Mesodermal cell (in vitro differentiated cells): ENCODE results near the gene CACFD1. TPM values are rescaled to one million over a fixed set of nuclear protein-coding genes. Genes with fewer than 3 reads are reported as not detected.
A peak's percentile ranks its signal among the peaks of the same experiment; 100 is the strongest.

Source experiments
- H3K27ac ChIP-seq: 2 replicates; pipeline ENCODE4 v1.7.0; 2013; ENCODE audit warnings: mild to moderate bottlenecking, low read depth, low read length, moderate library complexity; ENCODE audit not compliant: severe bottlenecking
- H3K36me3 ChIP-seq: 2 replicates; pipeline ENCODE4 v1.7.1; 2013; ENCODE audit warnings: mild to moderate bottlenecking, low read length, moderate library complexity; ENCODE audit not compliant: control insufficient read depth, insufficient read depth
- H3K4me1 ChIP-seq: one replicate; pipeline ENCODE4 v1.7.1; 2013; ENCODE audit warnings: mild to moderate bottlenecking, low read length; ENCODE audit not compliant: insufficient read depth, control insufficient read depth, poor library complexity, severe bottlenecking
- H3K4me3 ChIP-seq: 2 replicates; pipeline ENCODE4 v1.7.0; 2013; ENCODE audit warnings: low read length, control low read depth, mild to moderate bottlenecking; ENCODE audit not compliant: insufficient read depth, poor library complexity, severe bottlenecking; ENCODE audit errors: extremely low read depth
- H3K9me3 ChIP-seq: 2 replicates; pipeline ENCODE4 v1.7.1; 2013; ENCODE audit warnings: mild to moderate bottlenecking, low read length, moderate library complexity; ENCODE audit not compliant: control insufficient read depth
- WGBS, 2 experiments: methylation state at CpG; one replicate each; pipeline ENCODE4 v1.1.5; 2013; ENCODE audit warnings: missing lambda C conversion rate in 2 of 2; ENCODE audit not compliant: insufficient coverage in 2 of 2; 5-methylcytosine and 5-hydroxymethylcytosine counted together
- polyA plus RNA-seq, 2 experiments: library from polyadenylated mRNA; stranded (reverse); fragments of 50-300 nt; gene quantifications; one replicate each; pipeline ENCODE4 v1.2.3, GENCODE V29; 2013

The CACFD1 gene
- 14.7 TPM for polyA plus RNA-seq (2013, experiment 1 of 2)
- 12.6 TPM for polyA plus RNA-seq (2013, experiment 2 of 2)

DNA sequence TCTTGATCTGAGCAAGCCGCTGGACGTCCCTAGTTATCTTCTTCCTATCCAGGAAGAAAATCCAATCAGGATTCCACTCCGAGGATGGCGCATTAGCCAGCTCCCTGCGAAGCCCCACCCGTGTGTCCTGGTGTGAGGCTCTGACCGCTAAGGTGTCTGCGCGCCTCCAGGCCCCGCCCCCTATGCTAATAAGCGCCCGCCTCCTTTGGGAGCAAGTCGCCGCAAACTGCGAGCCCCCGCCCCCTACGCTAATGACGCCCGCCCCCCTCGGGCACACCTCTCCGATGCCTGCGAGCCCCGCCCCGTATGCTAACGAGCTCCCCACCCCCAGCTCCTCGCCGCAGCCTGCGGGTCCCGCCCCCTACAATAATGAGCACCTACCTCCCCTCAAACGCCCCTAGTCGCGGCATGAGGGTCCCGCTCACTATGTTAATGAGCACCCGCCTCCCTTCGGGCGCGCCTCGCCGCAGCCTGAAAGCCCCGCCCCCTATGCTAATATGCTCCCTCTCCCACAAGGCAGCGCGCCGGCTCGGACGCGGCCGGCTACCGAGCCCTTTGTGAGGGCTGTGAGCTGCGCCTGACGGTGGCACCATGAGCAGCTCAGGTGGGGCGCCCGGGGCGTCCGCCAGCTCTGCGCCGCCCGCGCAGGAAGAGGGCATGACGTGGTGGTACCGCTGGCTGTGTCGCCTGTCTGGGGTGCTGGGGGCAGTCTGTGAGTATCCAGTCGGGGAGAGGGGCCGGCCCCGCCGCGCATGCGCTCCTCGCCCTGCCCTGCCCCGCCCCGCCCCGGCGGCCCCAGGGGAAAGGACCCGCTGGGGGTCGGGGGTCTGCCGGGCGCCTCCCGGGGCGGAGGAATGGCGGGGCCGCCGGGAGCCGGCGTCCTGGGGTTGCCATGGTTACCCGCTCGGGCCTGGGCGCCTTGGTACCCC, at the start of gene CACFD1:
TSS of gene CACFD1 (plus strand) at position 503 of the 929 bp plus-strand sequence. CDS start at position 592, 89 bp downstream.
- H3K9me3 ChIP-seq = no peaks in the 10 kb centered on the region
- H3K27ac ChIP-seq = peak within 1 kb of the TSS; percentile 94
- peaks cover 4% of the 10 kb centered on the region for H3K4me1 ChIP-seq
- 0% methylated on average over 40 to 55 of the region's 86 CpGs for WGBS, 2 experiments
- H3K36me3 ChIP-seq = no peaks in the 10 kb centered on the region
- peak within 1 kb of the TSS; percentile 65 for H3K4me3 ChIP-seq

GRCh38 chr9:133415170-133415569, 44.6 kb upstream of the CACFD1 start:
- Histone ChIP-seq H3K36me3 (peaks cover 61% of the 10 kb centered on the region), H3K4me1 (peaks cover 9% of the 10 kb centered on the region), H3K27ac (no peak overlapping the region), H3K4me3 (no peak overlapping the region), H3K9me3 (no peaks in the 10 kb centered on the region)
- 83% methylated on average over 1 of the region's 1 CpG; no CpG with 5 or more reads in 1 of the 2 experiments for WGBS, 2 experiments

DNA sequence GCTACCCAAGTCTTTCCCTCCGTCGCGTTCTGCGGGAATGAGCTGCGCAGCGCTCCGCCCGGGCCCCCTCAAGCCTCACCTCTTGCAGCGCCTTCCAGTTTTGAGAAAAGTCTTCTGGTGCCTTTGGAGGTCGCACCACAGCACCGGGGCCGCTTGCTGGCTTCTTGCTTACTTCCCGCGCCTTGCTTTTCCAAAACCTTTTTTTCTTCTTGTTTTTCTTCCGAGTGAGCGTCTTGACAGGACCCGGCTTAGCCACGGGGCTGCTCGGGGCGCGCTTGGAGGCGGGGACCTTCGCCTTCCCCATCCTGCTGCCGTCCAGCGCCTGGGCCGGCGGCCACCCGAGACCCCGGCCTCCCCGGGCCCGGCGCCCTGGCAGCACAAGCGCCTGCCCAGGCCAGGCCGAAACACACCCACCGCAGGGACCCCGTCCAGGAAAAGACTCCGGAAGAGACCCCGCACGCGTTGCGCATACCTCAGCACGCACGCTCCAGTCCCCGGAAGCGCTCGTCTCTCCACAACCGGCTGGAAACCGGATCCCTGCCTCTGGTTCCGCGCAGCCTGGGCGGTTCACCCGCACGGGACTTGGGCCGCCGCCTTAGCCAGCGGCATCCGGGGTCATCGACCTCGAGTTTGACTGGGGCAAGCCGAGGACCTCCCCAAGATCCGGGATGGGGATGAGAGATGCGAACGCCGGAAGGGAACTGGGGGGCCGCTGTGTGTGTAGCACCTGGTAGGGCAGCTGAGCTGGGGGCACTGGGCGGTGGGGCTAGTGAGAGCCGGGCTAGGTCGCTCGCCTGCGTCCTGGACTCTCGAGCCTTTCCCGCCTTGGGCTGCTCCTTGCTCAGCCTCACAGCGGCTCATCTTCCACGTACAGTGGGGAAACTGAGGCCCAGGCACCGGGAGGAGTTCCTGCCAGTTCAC, 42.0 kb upstream of the CACFD1 start, which contains the start of gene REXO4:
TSS of gene REXO4 (minus strand) at position 470 of the 921 bp plus-strand sequence. CDS start at position 304, 166 bp downstream.
- Histone ChIP-seq H3K9me3 (no peaks in the 10 kb centered on the region), H3K4me3 (peak within 1 kb of the TSS; percentile 63), H3K36me3 (peaks cover 34% of the 10 kb centered on the region), H3K27ac (peak within 1 kb of the TSS; percentile 98), H3K4me1 (peaks cover 13% of the 10 kb centered on the region)
- 0% methylated on average over 61 to 65 of the region's 75 CpGs for WGBS, 2 experiments

DNA sequence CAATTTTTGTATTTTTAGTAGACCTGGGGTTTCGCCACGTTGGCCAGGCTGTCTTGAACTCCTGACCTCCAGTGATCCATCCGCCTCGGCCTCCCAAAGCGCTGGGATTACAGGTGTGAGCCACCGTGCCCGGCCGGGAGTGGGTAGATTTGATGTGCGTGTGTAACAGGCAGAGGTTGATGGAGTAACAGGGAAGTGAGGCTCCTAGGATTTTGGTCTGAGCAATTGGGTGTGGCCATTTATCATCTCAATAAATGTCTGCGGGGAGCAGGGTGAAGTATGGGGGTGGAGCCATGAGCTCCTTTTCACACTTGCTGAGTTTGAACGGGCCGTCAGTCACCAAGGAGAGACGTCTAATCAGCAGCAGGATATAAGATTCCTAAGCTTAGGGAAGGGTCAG, 40.8 kb upstream of the CACFD1 start:
- H3K4me1 ChIP-seq = peaks cover 16% of the 10 kb centered on the region
- peak overlapping the region; percentile 63 for H3K4me3 ChIP-seq
- WGBS, 2 experiments = 56 to 63% methylated on average over 12 to 13 of the region's 13 CpGs
- H3K27ac ChIP-seq = no peak overlapping the region
- peaks cover 23% of the 10 kb centered on the region for H3K36me3 ChIP-seq
- no peaks in the 10 kb centered on the region for H3K9me3 ChIP-seq

DNA sequence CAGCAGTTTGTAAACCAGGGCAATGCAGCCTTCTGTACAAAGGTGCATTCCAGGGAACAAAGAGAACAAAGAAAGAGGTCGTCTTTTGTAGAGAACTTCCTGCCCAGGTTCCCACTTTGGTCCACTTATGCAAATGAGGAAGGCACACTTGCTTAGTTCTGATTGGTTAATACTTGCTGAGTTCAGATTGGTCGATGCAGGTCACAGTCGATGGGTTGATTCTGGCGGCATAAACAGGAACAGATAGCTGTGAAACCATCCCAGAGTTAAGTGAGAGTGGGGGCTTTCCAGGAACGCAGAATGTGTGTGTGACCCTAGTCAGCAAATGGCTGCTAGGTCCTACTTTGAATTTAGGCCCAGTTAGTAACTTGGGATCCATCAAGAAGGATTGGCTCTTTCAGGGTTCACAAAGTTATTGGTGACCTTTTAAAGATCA, 39.4 kb upstream of the CACFD1 start:
- H3K9me3 ChIP-seq = no peaks in the 10 kb centered on the region
- H3K4me1 ChIP-seq = peaks cover 16% of the 10 kb centered on the region
- no peak overlapping the region for H3K27ac ChIP-seq
- H3K36me3 ChIP-seq = peaks cover 9% of the 10 kb centered on the region
- WGBS, 2 experiments = 79 to 85% methylated on average over 5 of the region's 5 CpGs
- H3K4me3 ChIP-seq = no peak overlapping the region

GRCh38 chr9:133421615-133422542, 37.9 kb upstream of the CACFD1 start, which contains the start of gene ADAMTS13:
TSS of gene ADAMTS13 (plus strand) at chr9:133422367. CDS start at chr9:133422444, 77 bp downstream.
- H3K9me3 ChIP-seq = peaks cover 1% of the 10 kb centered on the region
- peaks cover 12% of the 10 kb centered on the region for H3K4me1 ChIP-seq
- H3K4me3 ChIP-seq = no peak within 1 kb of the TSS
- no peaks in the 10 kb centered on the region for H3K36me3 ChIP-seq
- WGBS, 2 experiments = 77 to 83% methylated on average over 18 to 21 of the region's 23 CpGs
- H3K27ac ChIP-seq = peak within 1 kb of the TSS; percentile 51

DNA sequence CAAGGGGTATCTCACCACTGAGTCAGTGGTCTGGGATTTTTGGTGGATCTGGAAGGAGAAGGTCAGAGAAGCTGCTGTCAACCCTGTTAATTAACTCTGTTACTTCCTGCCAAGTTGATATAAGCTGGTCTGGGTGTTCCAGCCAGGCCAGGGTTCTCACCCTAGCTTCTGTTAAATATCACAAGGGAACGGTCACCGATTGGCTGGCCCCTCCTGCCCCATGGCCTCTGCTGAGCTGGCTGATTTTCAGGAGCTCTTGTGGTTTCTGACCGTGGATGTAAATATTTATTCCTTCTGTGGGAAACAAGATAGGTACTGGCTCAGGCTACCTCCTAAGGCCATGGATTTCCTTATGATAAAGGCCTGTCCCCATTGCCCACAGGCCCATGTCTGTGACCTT, 36.6 kb upstream of the CACFD1 start:
- peaks cover 4% of the 10 kb centered on the region for H3K9me3 ChIP-seq
- H3K4me1 ChIP-seq = peaks cover 12% of the 10 kb centered on the region
- peak overlapping the region; percentile 51 for H3K27ac ChIP-seq
- no peak overlapping the region for H3K4me3 ChIP-seq
- WGBS, 2 experiments = 85% methylated on average over 3 of the region's 3 CpGs; no CpG with 5 or more reads in 1 of the 2 experiments
- peaks cover 3% of the 10 kb centered on the region for H3K36me3 ChIP-seq

- WGBS, 2 experiments = 89 to 99% methylated on average over 7 to 10 of the region's 12 CpGs
- H3K9me3 ChIP-seq = peaks cover 4% of the 10 kb centered on the region
Measured at GRCh38 chr9:133424187-133424586, 35.6 kb upstream of the CACFD1 start.

DNA sequence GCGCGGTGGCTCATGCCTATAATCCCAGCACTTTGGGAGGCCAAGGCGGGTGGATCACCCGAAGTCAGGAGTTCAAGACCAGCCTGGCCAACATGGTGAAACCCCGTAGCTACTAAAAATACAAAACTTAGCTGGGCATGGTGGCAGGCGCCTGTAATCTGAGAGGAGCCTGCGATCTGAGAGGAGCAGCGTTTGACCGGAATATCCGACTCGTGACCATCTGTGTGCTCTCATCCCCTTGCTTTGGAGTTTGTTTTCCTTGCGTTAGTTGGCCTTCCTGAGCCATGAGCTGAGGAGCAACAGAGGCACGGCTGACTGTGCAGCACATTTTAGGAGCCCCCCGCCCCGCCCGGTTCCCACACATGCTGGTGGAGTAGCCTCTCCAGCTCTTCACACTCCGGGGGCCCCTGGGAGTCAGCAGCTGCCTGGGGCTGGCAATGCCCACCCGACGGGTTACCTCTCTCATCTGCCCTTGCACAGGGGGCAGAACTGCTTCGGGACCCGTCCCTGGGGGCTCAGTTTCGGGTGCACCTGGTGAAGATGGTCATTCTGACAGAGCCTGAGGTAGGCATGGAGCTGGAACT, 34.6 kb upstream of the CACFD1 start:
- H3K4me3 ChIP-seq = no peak overlapping the region
- H3K27ac ChIP-seq = no peak overlapping the region
- peaks cover 4% of the 10 kb centered on the region for H3K9me3 ChIP-seq
- H3K4me1 ChIP-seq = peaks cover 7% of the 10 kb centered on the region
- WGBS, 2 experiments = 90 to 95% methylated on average over 19 to 20 of the region's 22 CpGs
- peaks cover 3% of the 10 kb centered on the region for H3K36me3 ChIP-seq

More at GRCh38 chr9:133424187-133424586, 35.6 kb upstream of the CACFD1 start:
- H3K4me1 ChIP-seq = peaks cover 7% of the 10 kb centered on the region
- peaks cover 3% of the 10 kb centered on the region for H3K36me3 ChIP-seq
- H3K4me3 ChIP-seq = no peak overlapping the region
- no peak overlapping the region for H3K27ac ChIP-seq
